EH (cell line): ENCODE measurements around the gene PCGF2.

Source experiments
- DNase-seq: peaks from one replicate; pipeline ENCODE4 v3.0.0-alpha.2; 2015; ENCODE audit warnings: low read depth

The PCGF2 gene

DNA sequence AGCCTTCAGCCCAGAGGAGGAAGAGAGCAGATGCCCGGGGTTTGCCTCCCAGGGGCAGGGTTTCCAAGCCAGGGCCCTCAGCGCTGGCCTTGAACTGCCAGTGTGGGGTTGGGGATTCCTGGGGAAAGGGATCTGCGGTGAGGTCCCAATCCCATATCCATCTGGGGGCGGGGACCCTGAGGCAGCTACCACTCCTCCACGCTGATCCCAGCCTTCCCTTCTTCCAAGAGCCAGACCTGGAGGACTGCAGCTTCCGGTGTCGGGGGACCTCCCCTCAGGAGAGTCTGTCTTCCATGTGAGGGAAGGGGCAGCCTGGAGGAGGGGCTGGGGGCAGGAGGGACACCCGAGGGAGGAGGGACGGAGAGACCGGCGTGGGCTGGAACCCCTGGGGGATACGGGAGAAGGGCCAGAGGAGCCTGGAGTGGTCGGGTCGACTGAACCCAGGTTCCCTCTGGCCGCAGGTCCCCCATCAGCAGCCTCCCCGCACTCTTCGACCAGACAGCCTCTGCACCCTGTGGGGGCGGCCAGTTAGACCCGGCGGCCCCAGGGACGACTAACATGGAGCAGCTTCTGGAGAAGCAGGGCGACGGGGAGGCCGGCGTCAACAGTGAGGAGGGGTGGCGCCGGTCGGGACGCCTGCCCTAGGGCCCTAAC is 28.7 kb downstream of the PCGF2 start:
- no peak for DNase-seq

DNA sequence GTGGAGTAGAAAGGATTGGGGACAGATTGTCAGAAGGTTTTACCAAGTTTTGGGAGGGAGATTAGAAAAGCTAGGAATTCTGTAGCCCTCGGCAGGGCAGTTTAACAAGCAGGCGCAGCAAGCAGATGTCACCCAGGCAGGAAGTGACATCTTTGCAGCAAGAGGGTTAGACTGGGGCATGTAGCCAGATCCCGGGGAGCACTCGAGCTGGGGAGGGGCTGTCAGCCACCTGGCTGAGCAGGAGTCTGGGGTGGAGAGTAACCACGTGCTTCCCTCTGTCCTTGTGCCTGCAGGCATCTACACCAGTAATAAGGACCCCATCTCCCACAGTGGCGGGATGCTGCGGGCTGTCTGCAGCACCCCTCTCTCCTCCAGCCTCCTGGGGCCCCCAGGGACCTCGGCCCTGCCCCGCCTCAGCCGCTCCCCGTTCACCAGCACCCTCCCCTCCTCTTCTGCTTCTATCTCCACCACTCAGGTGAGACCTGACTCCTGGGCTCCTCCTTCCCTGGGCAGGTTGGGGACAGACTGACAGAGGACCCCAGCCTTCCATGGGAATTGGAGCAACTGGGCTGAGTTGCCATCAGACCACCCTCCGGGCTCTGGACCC is 30.9 kb downstream of the PCGF2 start:
- no peak for DNase-seq

DNA sequence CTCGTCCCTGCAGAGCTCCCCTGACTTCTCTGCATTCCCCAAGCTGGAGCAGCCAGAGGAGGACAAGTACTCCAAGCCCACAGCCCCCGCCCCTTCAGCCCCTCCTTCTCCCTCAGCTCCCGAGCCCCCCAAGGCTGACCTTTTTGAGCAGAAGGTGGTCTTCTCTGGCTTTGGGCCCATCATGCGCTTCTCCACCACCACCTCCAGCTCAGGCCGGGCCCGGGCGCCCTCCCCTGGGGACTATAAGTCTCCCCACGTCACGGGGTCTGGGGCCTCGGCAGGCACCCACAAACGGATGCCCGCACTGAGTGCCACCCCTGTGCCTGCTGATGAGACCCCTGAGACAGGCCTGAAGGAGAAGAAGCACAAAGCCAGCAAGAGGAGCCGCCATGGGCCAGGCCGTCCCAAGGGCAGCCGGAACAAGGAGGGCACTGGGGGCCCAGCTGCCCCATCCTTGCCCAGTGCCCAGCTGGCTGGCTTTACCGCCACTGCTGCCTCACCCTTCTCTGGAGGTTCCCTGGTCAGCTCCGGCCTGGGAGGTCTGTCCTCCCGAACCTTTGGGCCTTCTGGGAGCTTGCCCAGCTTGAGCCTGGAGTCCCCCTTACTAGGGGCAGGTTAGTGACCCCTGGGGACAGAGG is 31.6 kb downstream of the PCGF2 start:
- no peak for DNase-seq

DNA sequence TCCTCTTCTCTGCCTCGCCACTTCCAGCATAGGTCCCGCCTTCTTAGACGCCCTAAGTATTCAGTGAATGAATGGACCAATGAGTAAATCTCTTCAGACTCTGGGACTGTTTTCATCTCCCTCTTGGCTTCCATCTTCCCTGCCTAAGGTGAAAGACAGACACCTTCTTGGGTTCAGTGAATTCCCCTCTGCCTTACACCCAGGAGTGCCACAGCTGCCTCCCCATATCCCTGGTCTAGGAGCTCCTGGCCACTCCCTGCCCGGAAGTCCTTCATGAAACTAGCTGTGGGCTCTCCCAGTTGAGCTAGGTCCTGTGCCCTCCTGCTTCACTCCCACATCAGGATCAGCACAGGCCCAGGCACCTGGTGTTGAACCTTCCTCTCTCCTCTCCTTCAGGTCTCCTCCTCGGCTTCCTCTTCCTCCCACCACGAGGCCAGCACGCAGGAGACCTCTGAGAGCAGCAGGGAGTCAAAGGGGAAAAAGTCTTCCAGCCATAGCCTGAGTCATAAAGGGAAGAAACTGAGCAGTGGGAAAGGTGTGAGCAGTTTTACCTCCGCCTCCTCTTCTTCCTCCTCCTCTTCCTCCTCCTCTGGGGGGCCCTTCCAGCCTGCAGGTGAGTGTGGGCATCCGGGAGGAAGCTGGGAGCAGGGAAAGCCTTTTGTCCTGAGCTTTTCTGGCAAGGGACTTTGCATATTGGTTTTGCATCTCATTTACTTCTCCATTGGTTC is 32.8 kb downstream of the PCGF2 start:
- DNase-seq: no peak

DNA sequence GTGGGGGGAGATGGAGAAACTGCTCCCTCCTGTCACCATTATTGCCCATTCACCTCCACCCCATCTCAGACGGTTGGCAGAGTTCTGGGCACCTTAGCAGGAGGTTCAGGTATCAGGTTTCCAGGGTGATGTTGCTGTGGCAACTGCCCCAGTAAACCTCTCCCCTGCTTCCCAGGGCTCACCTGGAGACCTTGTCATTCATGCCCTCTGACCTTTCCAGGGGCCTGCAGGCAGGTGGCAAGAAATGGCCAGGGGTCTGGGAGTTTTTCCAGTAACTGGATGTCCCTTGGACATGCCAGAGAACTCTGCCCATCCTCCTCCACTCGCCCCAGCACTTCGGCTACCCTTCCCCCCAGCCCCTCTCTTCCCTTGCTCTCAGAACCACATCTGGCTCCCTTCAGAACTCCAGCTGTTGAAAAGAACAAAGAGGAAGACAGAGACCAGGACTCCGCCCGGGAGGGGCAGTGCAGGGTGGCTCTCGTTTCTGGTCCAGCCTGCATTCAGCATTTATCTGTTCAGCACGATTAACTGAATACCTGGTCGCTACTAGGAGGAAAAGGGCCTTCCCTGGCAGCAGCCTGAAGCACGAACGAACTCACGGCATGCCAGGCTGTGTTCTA is 34.6 kb downstream of the PCGF2 start:
- DNase-seq: no peak

DNA sequence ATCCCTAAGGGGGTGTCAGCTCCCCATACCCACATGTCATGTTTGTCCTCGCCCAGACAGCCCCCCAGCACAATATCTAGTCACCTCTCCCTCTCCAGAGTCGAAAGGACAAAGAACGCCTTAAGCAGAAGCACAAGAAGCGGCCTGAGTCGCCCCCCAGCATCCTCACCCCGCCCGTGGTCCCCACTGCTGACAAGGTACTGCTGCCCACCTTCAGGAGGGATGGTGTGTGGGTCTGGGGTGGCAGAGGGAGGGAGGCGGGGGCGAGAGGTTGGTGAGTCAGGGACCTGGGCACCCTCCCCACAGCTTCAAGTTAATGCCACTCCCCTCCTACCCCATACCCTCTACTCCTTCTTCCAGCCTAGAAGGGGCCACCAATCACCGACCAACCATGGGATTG is 35.5 kb downstream of the PCGF2 start:
- DNase-seq: no peak

DNA sequence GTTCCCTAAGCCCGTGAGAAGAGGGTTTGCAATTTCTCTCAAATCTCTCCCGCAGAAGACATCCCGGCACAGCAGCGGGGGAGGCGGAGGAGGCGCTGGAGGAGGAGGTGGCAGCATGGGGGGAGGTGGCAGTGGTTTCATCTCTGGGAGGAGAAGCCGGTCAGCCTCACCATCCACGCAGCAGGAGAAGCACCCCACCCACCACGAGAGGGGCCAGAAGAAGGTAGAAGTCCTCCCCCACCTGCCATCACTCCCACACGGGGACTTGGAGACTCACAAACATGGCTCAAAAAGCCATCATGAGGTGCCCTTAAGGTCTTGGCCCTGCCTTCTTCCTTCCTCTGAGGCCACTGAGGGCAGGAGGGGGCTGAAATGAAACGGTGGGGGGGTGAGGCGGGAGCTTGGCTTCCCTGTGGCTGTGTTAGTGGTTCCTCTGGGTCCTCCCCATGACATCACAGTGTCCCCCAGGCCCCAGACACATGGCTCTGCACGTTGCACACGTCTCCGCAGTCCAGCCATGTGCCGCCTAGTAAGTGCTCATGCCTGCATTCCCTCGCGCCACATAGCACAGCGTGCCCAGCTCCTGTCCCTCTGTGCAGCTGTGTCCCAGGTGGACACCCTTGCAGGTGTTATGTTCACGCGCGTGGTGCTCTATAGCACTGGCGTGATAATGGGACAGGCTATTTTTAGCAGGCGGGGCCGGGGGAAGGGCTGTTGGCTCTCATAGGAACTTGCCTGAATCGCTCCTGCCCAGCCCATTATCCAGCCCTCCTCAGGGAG is 36.2 kb downstream of the PCGF2 start:
- DNase-seq: no peak

DNA sequence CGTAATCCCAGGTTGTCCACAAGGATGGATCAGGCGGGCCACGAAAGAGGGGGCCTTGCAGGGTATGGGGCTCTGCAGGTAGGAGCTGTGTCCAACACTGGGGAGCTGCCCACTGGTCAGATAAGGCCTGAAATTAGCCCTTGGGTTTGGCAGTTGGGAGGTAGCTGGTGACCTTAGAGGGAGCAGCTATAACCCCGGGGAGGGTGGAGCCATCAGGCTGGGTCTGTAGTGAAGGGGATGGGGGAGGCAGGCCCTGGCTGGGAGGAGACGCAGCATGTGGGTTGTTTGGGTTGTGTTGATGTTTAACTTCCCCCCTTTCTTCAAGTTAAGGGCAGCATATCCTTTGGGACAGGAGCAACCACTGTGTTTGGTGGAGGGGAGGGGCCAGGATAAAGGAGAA is 37.2 kb downstream of the PCGF2 start:
- no peak for DNase-seq

DNA sequence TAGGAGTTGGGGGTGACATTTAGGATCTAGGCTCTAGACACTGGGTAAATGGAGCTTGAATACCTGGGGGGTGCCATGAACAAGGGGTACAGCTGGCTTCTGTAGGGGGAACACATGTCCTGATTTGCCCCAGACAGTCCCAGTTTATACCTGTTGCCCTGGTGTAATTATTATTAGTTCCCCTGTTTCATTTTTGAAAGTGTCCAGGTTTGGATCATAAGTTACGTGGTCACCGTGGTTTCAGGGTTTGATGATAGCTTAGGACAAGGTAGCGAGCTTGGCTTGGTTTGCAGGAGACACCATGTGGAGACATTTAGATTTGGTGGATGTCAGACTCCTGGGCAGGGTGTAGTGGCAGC is 37.6 kb downstream of the PCGF2 start:
- no peak for DNase-seq

DNA sequence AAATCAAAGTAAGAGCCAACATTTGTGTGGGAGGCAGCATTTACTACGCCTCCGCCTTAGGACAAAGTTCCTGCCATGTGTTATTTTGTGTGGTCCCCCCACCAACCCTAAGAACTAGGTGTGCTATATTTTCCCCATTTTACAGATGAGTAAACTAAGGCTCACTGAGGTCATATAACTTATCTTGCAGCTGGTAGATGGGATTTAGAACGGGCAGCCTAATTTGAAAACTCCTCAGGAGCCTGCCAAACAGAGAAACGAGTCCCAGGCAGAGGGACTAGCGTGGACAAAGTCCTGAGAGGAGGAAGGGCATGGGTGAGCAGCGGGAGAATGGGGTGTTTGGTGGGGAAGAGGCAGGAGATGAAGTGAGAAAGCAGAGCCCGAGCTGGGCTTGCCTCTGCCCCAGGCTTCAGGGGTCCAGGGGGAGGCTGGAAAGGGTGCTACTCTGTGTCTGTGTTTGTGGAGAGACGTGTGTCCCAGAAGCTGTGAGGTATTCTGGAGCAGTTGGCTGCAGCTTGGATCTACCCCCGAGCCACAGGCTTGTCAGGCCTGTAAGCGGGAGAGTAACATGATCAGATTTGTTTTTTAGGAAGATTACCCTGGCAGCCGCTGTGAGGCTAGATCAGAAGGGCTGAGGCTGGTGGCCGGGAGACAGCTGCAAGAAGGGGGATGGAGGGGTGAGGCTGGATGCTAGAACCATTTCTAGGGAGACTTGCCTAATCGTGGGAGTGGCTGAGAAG is 38.1 kb downstream of the PCGF2 start:
- no peak for DNase-seq

DNA sequence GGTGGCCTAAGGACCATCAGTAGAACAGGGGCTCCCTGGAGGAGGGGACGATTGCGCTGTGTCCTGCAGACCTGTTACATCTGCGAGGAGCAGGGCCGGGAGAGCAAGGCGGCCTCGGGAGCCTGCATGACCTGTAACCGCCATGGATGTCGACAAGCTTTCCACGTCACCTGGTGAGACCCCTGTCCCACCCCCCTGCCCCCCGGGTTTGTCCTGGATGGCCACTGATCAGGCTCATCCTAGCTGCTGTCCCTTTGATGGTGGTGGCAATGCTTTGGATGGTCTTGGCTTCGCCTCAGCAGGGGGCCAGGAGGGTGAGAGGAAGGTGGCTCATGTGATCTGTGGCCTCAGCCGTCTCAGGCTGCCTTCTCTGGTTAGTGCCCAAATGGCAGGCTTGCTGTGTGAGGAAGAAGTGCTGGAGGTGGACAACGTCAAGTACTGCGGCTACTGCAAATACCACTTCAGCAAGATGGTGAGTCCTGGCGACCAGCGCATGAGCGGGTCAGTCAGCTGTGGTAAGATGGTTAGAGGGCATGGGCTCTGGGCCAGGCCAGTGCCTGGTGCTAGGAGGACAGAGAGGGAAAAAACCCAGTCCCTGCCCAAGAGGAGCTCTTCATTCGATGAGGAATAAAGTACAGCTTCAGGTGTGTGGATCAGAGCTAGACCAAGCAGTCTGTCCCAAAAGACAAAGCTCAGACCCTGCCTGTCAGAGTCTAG is 38.9 kb downstream of the PCGF2 start:
- no peak for DNase-seq

DNA sequence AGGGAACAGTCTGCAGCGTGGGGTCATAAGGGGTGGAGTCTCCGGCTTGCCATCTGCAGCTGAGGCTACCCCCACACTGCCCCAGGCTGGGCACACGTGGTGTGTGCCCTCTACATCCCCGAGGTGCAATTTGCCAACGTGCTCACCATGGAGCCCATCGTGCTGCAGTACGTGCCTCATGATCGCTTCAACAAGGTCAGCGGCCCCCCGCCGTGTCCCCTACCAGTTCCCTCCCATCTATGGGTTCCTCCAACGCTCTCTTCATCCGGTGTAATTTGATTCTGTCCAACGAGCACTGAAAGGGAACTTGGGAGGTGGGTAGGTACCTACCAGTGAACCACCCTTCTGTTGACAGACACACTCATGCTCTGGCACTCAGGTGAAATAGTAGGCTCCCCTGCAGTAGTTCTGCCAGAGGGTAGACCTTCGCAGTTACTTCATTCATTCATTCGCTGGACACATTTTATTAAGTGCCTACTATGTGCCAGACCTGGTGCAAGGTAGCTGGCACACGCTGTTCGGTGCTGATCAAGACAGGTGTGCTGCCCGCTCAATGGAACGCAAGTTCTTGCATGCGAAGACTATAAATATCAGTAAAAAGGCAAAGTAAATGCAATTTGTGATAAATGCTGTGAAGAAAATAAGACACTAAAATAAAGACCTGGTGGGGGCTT is 40.3 kb downstream of the PCGF2 start:
- DNase-seq: no peak

DNA sequence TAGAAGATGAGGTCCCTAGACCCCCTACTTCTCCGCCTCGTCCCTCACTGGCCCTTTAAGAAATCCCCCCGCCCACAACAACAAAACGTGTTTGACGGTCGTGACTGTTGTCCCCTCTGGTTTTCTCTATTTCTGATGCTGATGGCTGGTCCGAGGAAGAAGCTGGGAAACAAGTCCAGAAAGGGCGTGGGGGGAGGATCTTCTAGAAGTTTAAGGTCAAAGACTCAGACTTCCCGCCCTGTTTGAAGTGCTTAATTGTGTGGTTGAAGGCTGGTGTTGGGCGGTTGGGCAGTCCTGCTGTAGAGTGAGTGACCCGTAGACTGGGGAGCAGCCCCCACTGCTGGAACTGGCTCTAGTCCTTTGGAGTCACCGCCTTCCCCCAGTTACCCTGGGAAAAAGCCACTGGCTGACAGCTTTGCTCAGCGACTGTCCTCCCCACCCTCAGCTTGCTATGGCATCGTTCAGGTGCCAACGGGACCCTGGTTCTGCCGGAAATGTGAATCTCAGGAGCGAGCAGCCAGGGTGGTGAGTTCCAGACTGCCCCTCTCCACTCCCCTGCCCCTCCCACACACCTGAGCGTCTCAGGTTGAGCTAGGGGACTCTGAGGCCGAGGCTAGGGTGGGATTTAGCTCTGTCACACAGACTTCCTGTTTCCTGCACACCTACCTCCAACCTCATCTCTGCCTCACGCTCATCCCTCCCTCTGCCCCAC is 41.5 kb downstream of the PCGF2 start:
- peak; percentile 34 for DNase-seq

DNA sequence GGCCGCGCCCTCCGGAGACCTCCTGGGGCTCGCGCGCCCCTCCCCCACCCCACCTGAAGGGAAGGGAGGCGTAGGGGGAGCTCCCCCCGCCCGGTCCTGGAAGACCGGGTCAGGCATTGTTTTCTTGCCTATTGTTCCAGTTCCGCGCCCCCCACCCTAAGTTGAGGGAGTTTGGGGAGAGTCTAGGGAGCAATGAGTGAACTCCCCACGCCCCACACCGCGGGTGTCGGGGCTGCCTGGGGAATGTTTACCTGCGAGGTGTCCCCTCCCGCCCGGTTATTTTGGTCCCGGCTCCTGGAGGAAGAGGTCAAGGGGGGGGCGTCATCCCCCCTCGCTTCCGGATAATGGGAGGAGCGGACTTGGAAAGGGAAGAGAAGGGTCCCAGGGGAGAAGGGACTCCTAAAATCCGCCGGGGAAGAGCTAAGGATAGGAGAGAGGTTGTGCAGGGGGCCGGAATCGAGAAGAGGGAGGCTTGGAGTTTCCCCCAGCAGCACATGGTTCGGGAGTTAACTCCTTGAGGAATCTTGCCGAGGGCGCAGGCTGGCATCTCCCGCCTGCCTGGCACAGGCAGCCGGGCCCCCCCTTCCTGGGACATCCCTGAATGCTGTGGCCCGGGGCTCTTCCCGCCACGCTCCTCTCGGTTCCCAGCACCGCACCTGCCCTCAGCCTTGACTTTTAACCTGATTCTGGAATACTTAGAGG is 42.2 kb downstream of the PCGF2 start:
- peak; percentile 35 for DNase-seq

DNA sequence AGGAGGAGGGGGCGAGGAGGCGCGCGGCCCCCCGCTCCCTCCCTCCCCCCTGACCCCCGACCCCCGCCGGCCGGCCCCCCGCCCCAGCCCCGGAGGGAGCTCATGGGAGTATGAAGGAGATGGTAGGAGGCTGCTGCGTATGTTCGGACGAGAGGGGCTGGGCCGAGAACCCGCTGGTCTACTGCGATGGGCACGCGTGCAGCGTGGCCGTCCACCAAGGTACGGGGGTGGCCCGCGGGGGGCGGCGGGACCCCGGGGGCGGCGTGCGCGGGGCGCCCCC is 42.7 kb downstream of the PCGF2 start:
- DNase-seq: no peak

DNA sequence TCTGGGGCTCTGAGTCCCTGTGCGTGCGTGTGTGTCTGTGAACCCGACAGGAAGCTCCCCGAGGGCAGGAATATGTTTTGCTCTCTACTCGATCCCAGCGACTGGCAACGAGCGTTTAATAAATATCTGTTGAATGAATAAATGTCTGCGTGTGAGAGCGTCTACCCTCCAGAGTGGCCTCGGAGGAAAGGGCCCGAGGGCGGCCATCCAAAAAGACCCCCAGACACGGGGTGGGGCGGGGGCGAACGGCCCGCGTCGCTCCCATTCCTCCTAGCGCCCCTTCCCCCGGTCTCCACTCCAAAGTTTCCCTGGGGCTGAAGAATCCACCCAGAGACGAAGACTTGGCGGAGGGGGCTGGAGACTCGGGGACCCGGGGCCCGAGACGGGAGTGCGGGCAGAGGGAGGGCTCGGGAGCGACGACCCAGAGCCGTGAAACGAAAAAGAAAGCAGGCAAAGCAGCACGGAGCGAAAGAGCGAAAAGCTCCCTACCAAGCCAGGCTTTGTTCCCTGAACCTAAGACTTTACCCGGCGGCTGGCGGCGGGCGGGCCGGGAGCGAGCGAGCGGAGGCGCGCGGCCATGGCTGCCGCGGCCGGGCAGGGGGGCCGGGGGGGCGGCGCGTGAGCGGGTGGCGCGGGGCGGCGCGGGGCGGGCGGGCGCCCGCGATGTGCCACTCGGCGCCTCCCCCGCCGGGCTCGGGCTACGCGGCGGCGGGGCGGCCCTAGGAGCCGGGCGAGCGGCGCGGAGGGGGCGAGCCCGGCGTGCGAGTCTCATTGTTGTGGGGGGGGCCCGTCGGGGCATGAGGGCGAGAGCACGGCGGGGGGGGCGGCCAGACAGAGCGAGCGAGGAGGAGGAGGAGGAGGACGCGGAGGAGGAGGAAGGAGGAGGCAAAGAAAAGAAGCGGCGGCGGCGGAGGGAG is 43.3 kb downstream of the PCGF2 start, which contains the start of gene MLLT6:
MLLT6 (plus strand) TSS at position 668 of the 917 bp plus-strand sequence. CDS start 360 bp downstream, outside the sequence.
- peak; percentile 82 for DNase-seq

DNA sequence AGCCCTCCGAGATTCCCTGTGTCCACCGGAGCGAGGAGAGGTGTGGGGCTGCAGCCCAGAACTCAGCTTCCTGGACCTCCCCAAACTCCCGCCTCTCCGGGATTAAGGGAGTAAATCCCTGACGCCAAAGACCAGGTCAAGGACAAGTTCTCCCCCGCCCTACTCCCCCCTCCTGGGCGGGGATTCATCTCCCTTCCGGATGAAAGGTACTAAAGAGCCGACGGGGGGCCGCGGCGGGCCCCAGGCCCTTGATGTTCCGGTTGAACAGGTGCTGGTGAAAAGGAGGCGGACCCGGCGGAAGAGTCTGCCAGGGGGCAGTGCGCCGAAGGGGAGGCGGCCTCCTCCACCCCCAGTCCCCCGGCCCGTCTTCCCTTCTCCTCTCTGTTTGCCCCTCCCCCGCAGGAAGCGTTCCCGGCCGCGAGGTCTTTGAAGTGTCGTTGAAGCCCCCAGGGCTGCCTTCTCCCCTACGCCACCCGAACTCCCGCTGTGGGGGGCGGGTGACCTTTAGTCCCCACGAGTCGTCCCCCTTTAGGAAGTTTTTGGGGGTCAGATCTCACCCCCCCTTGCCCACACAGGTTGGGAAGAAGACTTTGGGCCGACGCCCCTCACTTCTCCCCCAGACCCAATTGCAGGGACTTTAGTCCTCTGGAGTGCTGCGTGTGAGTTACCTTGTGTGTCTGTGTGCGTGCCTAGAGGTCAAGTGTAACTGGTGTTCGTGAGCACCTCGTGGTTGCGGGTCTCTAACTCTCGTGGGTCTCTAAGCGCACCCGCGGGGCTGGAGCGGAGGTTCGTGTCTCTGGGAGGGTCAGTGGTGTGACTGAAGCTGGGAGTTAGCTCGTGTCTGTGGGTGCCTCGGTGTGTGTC is 44.2 kb downstream of the PCGF2 start:
- DNase-seq: peak; percentile 25
